Smooth muscle cell (in vitro differentiated cells): ENCODE results near the gene KMT2B. TPM values are rescaled to one million over a fixed set of nuclear protein-coding genes. Genes with fewer than 3 reads are reported as not detected.

Experiments used
- DNase-seq: peaks from one replicate; lab custom pipeline; 2025; ENCODE audit not compliant: unreplicated experiment; lab: John Stamatoyannopoulos, UW
- H2AFZ ChIP-seq: fragments of 200-600 bp; sonication (generic); 2 replicates; pipeline ENCODE4 v1.6.0; 2016; ENCODE audit warnings: antibody characterized with exemption, low read depth, mild to moderate bottlenecking
- H3F3A ChIP-seq: fragments of 200-600 bp; sonication (generic); 2 replicates; pipeline ENCODE4 v1.6.0; 2017; ENCODE audit warnings: antibody characterized with exemption, low read depth
- H3K27ac ChIP-seq: fragments of 200-600 bp; sonication (generic); 2 replicates; pipeline ENCODE4 v1.5.1; 2016; ENCODE audit warnings: low read depth, mild to moderate bottlenecking
- H3K27me3 ChIP-seq: fragments of 200-600 bp; sonication (generic); 2 replicates; pipeline ENCODE4 v1.6.1; 2016; ENCODE audit warnings: low read depth, mild to moderate bottlenecking
- H3K36me3 ChIP-seq: fragments of 200-600 bp; sonication (generic); 2 replicates; pipeline ENCODE4 v1.5.1; 2016; ENCODE audit warnings: low read depth
- H3K4me1 ChIP-seq: fragments of 200-600 bp; sonication (generic); 2 replicates; pipeline ENCODE4 v1.5.1; 2016; ENCODE audit warnings: low read depth
- H3K4me2 ChIP-seq: fragments of 200-600 bp; sonication (generic); 2 replicates; pipeline ENCODE4 v1.6.0; 2016; ENCODE audit warnings: mild to moderate bottlenecking
- H3K4me3 ChIP-seq: fragments of 200-600 bp; sonication (generic); 2 replicates; pipeline ENCODE4 v1.5.1; 2016; ENCODE audit warnings: mild to moderate bottlenecking
- H3K79me2 ChIP-seq: fragments of 200-600 bp; sonication (generic); 2 replicates; pipeline ENCODE4 v1.6.0; 2016; ENCODE audit warnings: low read depth, mild to moderate bottlenecking
- H3K9ac ChIP-seq: fragments of 200-600 bp; sonication (generic); 2 replicates; pipeline ENCODE4 v1.6.0; 2016; ENCODE audit warnings: low read depth
- H3K9me3 ChIP-seq: fragments of 200-600 bp; sonication (generic); replicated peaks from 2 replicates; pipeline ENCODE4 v1.5.1; 2016; ENCODE audit warnings: low read depth
- H4K20me1 ChIP-seq: fragments of 200-600 bp; sonication (generic); 2 replicates; pipeline ENCODE4 v1.6.0; 2016; ENCODE audit warnings: low read depth
- CTCF ChIP-seq: fragments of 200-600 bp; sonication (generic); IDR thresholded peaks from 2 replicates; pipeline ENCODE4 v1.5.1; 2017; ENCODE audit warnings: borderline replicate concordance, mild to moderate bottlenecking, antibody characterized with exemption; ENCODE audit not compliant: insufficient read depth, poor library complexity, severe bottlenecking
- WGBS: methylation state at CpG from one replicate; pipeline ENCODE4 v1.1.7; 2016; ENCODE audit warnings: low lambda C conversion rate; 5-methylcytosine and 5-hydroxymethylcytosine counted together
- polyA plus RNA-seq: library from polyadenylated mRNA; unstranded; fragments of >200 nt; fragmentation: Nextera tagmentation; extraction: Ambion mirVana; gene quantifications from 2 replicates; pipeline ENCODE4 v1.2.1, GENCODE V29; 2016
- total RNA-seq: library from RNA; depleted of rRNA; stranded (reverse); fragments of >200 nt; gene quantifications from 2 replicates; pipeline ENCODE4 v1.2.3, GENCODE V29; 2014

Gene KMT2B
- total and polyA plus RNA-seq, 2 experiments from 2014 or later: 8.8 to 31.1 TPM

GRCh38 chr19:35720648-35721047, 2.8 kb downstream of the KMT2B start:
- peaks cover 25% of the 10 kb centered on the region for H4K20me1 ChIP-seq
- H3F3A ChIP-seq: no peaks in the 10 kb centered on the region
- no peaks in the 10 kb centered on the region for H3K27me3 ChIP-seq
- TF ChIP-seq CTCF: no peak
- H3K27ac ChIP-seq: no peak overlapping the region
- no peaks in the 10 kb centered on the region for H3K9me3 ChIP-seq
- no peak overlapping the region for H3K4me3 ChIP-seq
- H3K4me2 ChIP-seq: no peak overlapping the region
- H3K36me3 ChIP-seq: no peaks in the 10 kb centered on the region
- WGBS: 99% methylated on average over 15 of the region's 17 CpGs
- peaks cover 39% of the 10 kb centered on the region for H3K79me2 ChIP-seq
- no peak overlapping the region for H3K9ac ChIP-seq
- no peak for DNase-seq
- H2AFZ ChIP-seq: no peak overlapping the region
- peaks cover 11% of the 10 kb centered on the region for H3K4me1 ChIP-seq

- H4K20me1 ChIP-seq: peaks cover 25% of the 10 kb centered on the region
- H3K4me3 ChIP-seq: no peak overlapping the region
- no peak overlapping the region for H2AFZ ChIP-seq
- no peak for DNase-seq
- no peaks in the 10 kb centered on the region for H3K27me3 ChIP-seq
- H3K9ac ChIP-seq: no peak overlapping the region
- H3K27ac ChIP-seq: no peak overlapping the region
- no peak for TF ChIP-seq CTCF
- H3F3A ChIP-seq: no peaks in the 10 kb centered on the region
- peaks cover 5% of the 10 kb centered on the region for H3K4me1 ChIP-seq
- H3K4me2 ChIP-seq: no peak overlapping the region
- H3K36me3 ChIP-seq: peaks cover 4% of the 10 kb centered on the region
- 97% methylated on average over 16 of the region's 16 CpGs for WGBS
- peaks cover 39% of the 10 kb centered on the region for H3K79me2 ChIP-seq
- no peaks in the 10 kb centered on the region for H3K9me3 ChIP-seq
Measured at GRCh38 chr19:35721374-35721773, 3.6 kb downstream of the KMT2B start.

GRCh38 chr19:35722461-35722860, 4.7 kb downstream of the KMT2B start:
- no peak overlapping the region for H3K27ac ChIP-seq

More at GRCh38 chr19:35722461-35722860, 4.7 kb downstream of the KMT2B start:
- peaks cover 39% of the 10 kb centered on the region for H3K79me2 ChIP-seq
- no peak for TF ChIP-seq CTCF
- H3K27me3 ChIP-seq: no peaks in the 10 kb centered on the region
- H3K9ac ChIP-seq: no peak overlapping the region
- H3F3A ChIP-seq: no peaks in the 10 kb centered on the region
- H3K4me3 ChIP-seq: no peak overlapping the region
- H3K4me1 ChIP-seq: peaks cover 5% of the 10 kb centered on the region
- no peak for DNase-seq
- peaks cover 6% of the 10 kb centered on the region for H3K36me3 ChIP-seq
- H3K4me2 ChIP-seq: no peak overlapping the region
- no peaks in the 10 kb centered on the region for H3K9me3 ChIP-seq
- H4K20me1 ChIP-seq: peaks cover 25% of the 10 kb centered on the region
- 98% methylated on average over 14 of the region's 14 CpGs for WGBS
- H2AFZ ChIP-seq: no peak overlapping the region
